HEK293T (cell line): Measurements from ENCODE around the gene PIGU.

Source experiments
- ARNT ChIP-seq: fragments of 450-650 bp; IDR thresholded peaks from 2 replicates; pipeline ENCODE4 v1.6.1; 2017; ENCODE audit warnings: mild to moderate bottlenecking
- BHLHE40 ChIP-seq: fragments of 450-650 bp; IDR thresholded peaks from 2 replicates; pipeline ENCODE4 v1.6.1; 2016; ENCODE audit warnings: mild to moderate bottlenecking, moderate library complexity, borderline replicate concordance
- FOXM1 ChIP-seq: fragments of 450-650 bp; IDR thresholded peaks from 2 replicates; pipeline ENCODE4 v1.6.1; 2017; ENCODE audit warnings: mild to moderate bottlenecking, borderline replicate concordance
- L3MBTL2 ChIP-seq: fragments of 450-650 bp; conservative IDR thresholded peaks from 2 replicates; pipeline ENCODE4 v1.6.1; 2016; ENCODE audit warnings: mild to moderate bottlenecking
- LEF1 ChIP-seq: fragments of 450-650 bp; IDR thresholded peaks from 2 replicates; pipeline ENCODE4 v1.6.1; 2017; ENCODE audit warnings: mild to moderate bottlenecking, borderline replicate concordance
- NFRKB ChIP-seq: fragments of 450-650 bp; IDR thresholded peaks from 2 replicates; pipeline ENCODE4 v1.6.1; 2016; ENCODE audit warnings: mild to moderate bottlenecking, moderate library complexity
- SP1 ChIP-seq: fragments of 450-650 bp; IDR thresholded peaks from 2 replicates; pipeline ENCODE4 v1.6.1; 2017
- SUZ12 ChIP-seq: fragments of 450-650 bp; IDR thresholded peaks from 2 replicates; pipeline ENCODE4 v1.6.1; 2016; ENCODE audit warnings: mild to moderate bottlenecking
- ZNF384 ChIP-seq: fragments of 450-650 bp; IDR thresholded peaks from 2 replicates; pipeline ENCODE4 v1.6.1; 2016

DNA sequence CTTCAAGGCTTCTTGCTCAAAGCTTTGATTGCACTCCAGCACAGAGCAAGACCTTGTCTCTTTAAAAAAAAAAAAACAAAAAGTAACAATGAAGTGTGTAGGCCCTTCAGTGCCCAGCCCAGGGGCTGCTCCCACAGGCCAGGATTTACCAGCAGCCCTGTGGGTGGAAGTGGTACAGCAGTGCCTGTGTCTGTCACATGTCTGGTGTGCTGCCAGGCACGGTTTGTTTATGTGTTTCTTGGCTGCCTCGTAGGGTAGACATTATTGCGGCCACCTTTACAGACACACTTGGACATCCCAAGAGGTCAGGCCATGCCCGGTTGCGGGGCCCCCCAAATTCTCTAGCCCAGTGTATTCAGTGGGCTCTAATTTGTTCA, 148.0 kb downstream of the PIGU start:
- TF ChIP-seq SP1 (no peak), FOXM1 (no peak), L3MBTL2 (no peak), NFRKB (no peak), ZNF384 (no peak), BHLHE40 (no peak), SUZ12 (no peak), ARNT (no peak), LEF1 (no peak)
